Esophagus squamous epithelium (tissue), 4 donors: Measurements from ENCODE around the gene ZNF366.

ENCODE experiments used
- POLR2A ChIP-seq, 4 donors: fragments of 450-650 bp; IDR thresholded peaks; one replicate each; pipeline ENCODE4 v1.6.1; 2017; ENCODE audit warnings: antibody characterized with exemption in 4 of 4, mild to moderate bottlenecking in 4 of 4, moderate library complexity in 3 of 4
- TF ChIP-seq, protein P1 (sequence below), 6 experiments: fragments of 450-650 bp in 4 of 6; fragments of 200-600 bp in 2 of 6; sonication (generic) in 2 of 6; IDR thresholded peaks; one replicate each; pipeline ENCODE4 v1.5.1; 2016 to 2019; ENCODE audit warnings: antibody characterized with exemption in 6 of 6, mild to moderate bottlenecking in 4 of 6, moderate library complexity in 4 of 6

DNA sequence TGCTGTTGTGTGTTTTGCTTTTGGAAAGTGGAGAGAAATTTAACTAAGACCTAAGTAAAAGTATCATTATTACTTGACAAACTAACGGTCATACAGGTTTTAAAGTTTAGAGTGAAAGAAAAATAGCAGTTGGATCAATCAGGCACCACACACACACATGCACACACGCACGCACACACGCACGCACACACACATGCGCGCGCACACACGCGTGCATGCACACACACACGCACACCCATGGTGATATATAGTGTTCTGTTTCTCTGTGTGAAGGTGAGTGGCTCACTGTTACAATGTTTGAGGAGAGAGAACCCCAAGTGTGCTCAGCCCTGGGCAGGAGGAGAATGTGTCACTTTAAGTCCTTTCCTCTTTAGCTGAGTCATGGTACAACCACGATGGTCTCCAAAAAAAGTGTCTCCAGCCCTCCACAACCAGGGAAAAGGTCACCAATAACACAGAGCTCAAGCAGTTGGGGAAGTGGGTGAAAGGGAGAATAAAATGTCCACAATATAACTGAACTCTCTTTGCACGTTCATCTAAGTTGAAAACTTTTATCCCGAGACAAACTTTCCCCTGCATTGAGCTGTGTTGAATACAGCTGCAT lies 3.2 kb downstream of the ZNF366 start:
- TF ChIP-seq, protein P1, sequence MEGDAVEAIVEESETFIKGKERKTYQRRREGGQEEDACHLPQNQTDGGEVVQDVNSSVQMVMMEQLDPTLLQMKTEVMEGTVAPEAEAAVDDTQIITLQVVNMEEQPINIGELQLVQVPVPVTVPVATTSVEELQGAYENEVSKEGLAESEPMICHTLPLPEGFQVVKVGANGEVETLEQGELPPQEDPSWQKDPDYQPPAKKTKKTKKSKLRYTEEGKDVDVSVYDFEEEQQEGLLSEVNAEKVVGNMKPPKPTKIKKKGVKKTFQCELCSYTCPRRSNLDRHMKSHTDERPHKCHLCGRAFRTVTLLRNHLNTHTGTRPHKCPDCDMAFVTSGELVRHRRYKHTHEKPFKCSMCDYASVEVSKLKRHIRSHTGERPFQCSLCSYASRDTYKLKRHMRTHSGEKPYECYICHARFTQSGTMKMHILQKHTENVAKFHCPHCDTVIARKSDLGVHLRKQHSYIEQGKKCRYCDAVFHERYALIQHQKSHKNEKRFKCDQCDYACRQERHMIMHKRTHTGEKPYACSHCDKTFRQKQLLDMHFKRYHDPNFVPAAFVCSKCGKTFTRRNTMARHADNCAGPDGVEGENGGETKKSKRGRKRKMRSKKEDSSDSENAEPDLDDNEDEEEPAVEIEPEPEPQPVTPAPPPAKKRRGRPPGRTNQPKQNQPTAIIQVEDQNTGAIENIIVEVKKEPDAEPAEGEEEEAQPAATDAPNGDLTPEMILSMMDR (IDR thresholded peaks at IDR 0.05) = no peak
- no peak for TF ChIP-seq POLR2A (IDR thresholded peaks at IDR 0.05)
